Measurements from ENCODE around the gene ETV6. TPM values are rescaled to one million over a fixed set of nuclear protein-coding genes. Genes with fewer than 3 reads are reported as not detected.

Gene ETV6
- total and polyA plus RNA-seq, 9 of the 15 experiments (the other 6 are each of a cell fraction or from before 2014, with no cell fraction given) = 0.81 to 12.7 (median 4.1) TPM

DNA sequence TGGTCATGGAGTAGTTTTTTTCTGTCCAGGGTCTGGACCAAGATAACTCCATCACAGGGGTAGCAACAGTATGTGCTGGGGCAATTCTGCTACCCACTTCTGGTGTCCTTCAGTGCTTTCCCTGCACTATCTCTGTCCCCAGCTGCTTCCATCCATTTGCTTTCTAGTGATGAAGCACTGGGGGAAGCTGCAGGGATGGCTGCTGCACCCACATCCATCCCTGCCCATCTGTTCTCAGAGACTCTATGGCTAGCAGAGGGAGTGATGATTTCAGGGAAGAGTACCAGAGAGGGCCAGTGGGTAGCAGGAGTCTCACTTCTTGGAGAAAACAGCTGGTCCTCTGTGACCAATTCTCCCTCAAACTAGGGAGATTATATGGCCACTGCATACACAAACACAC lies 44.1 kb downstream of the ETV6 start:
- in situ Hi-C loops (cut with MboI) (no loop called here), intact Hi-C loops (cut with micrococcal nuclease) (no loop called here)
- ATAC-seq (no peak), DNase-seq (ENCODE audit: extremely low read depth in 1 of 4, low spot score in 3 of 4) (no peak), FAIRE-seq (no peak)
- Histone ChIP-seq H3K9me3 (replicated peaks; ENCODE audit: control insufficient read depth, insufficient read depth, low read depth, low read length) (no peaks in the 10 kb centered on the region), H2AFZ (ENCODE audit: low read depth, low read length) (no peak overlapping the region), H4K20me1 (replicated peaks; ENCODE audit: control insufficient read depth, insufficient read depth, low read length) (no peaks in the 10 kb centered on the region), H3K4me3 (no peak overlapping the region), H3K36me3 (ENCODE audit: control insufficient read depth, insufficient read depth, low read length) (no peaks in the 10 kb centered on the region), H3K4me2 (ENCODE audit: insufficient read depth, low read length) (no peak overlapping the region), H3K27me3 (ENCODE audit: control insufficient read depth in 2 of 2, insufficient read depth in 2 of 2, low read length in 2 of 2) (no peaks in the 10 kb centered on the region), H3K9me1 (ENCODE audit: control insufficient read depth, insufficient read depth, low read length) (no peaks in the 10 kb centered on the region), H3K4me1 (replicated peaks in 1 of 2; ENCODE audit: control insufficient read depth in 2 of 2, insufficient read depth in 2 of 2, low read length in 2 of 2) (no peaks in the 10 kb centered on the region), H3K9ac (ENCODE audit: insufficient read depth in 1 of 2, low read depth in 2 of 2, low read length in 2 of 2) (no peak overlapping the region), H3K79me2 (ENCODE audit: control insufficient read depth, insufficient read depth, low read length) (no peaks in the 10 kb centered on the region), H3K27ac (ENCODE audit: extremely low read depth, low read depth, low read length) (no peak overlapping the region)
- BruUV-seq (replicated peaks) = no TSS peak
- ChIA-PET POLR2A (no interaction called here), CTCF (ENCODE audit: low intra/inter-chr PET ratio) (no interaction called here)
- TF ChIP-seq KDM5B (IDR thresholded peaks at IDR 0.05; ENCODE audit: insufficient replicate concordance, low read depth, low read length) (no peak), OTX1 (CRISPR knock-in tag; IDR thresholded peaks at IDR 0.05) (no peak), MCM5 (IDR thresholded peaks at IDR 0.05; ENCODE audit: low read depth) (no peak), XRCC5 (IDR thresholded peaks at IDR 0.05; ENCODE audit: low read depth, low read length) (no peak)

DNA sequence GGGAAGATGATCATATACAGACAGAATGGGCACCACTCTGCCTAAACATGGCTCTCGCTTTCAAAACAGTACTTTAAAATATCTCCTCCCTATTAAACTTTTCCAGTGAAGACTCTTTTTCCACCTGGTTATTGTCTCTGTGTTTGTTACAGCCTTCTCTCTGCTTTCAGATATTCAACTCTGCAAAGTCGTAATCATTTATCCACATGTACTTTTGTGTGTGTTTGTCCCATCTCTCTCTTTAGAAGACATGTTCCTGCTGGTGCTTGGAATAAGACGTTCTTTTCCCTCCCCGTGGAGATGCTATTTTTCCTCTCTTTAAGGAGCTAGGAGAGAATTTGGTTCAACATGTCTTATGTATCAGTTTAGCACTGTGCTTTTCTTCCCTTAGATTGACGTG lies 45.1 kb downstream of the ETV6 start:
- Histone ChIP-seq H3K4me3 (no peak overlapping the region), H3K79me2 (ENCODE audit: control insufficient read depth, insufficient read depth, low read length) (no peaks in the 10 kb centered on the region), H3K4me1 (replicated peaks in 1 of 2; ENCODE audit: control insufficient read depth in 2 of 2, insufficient read depth in 2 of 2, low read length in 2 of 2) (no peaks in the 10 kb centered on the region), H3K9me1 (ENCODE audit: control insufficient read depth, insufficient read depth, low read length) (no peaks in the 10 kb centered on the region), H3K9ac (ENCODE audit: insufficient read depth in 1 of 2, low read depth in 2 of 2, low read length in 2 of 2) (no peak overlapping the region), H3K36me3 (ENCODE audit: control insufficient read depth, insufficient read depth, low read length) (no peaks in the 10 kb centered on the region), H3K4me2 (ENCODE audit: insufficient read depth, low read length) (no peak overlapping the region), H2AFZ (ENCODE audit: low read depth, low read length) (no peak overlapping the region), H3K9me3 (replicated peaks; ENCODE audit: control insufficient read depth, insufficient read depth, low read depth, low read length) (no peaks in the 10 kb centered on the region), H4K20me1 (replicated peaks; ENCODE audit: control insufficient read depth, insufficient read depth, low read length) (no peaks in the 10 kb centered on the region), H3K27ac (ENCODE audit: extremely low read depth, low read depth, low read length) (no peak overlapping the region), H3K27me3 (ENCODE audit: control insufficient read depth in 2 of 2, insufficient read depth in 2 of 2, low read length in 2 of 2) (no peaks in the 10 kb centered on the region)
- WGBS (ENCODE audit: insufficient coverage, low coverage, missing lambda C conversion rate) = 48% methylated on average over 5 of the region's 5 CpGs
- no peak for FAIRE-seq
- intact Hi-C loops (cut with micrococcal nuclease) (no loop called here), in situ Hi-C loops (cut with MboI) (no loop called here)
- no peak for DNase-seq (ENCODE audit: extremely low read depth in 1 of 4, low spot score in 3 of 4)
- ChIA-PET CTCF (ENCODE audit: low intra/inter-chr PET ratio) (no interaction called here), POLR2A (no interaction called here)
- BruUV-seq (replicated peaks) = no TSS peak
- ATAC-seq = no peak
- no peak for TF ChIP-seq PRMT5 (CRISPR knock-in tag; IDR thresholded peaks at IDR 0.05)
- no peak for TF ChIP-seq ZNF175 (CRISPR knock-in tag; IDR thresholded peaks at IDR 0.05; ENCODE audit: low read depth)
- TF ChIP-seq CBFA2T2 (conservative IDR thresholded peaks at IDR 0.05) = no peak
- TF ChIP-seq NEUROD1 (IDR thresholded peaks at IDR 0.05; ENCODE audit: borderline replicate concordance, low read depth, low read length, partially characterized antibody) = no peak
